Measurements from ENCODE around the gene SLC16A6. TPM values are rescaled to one million over a fixed set of nuclear protein-coding genes. Genes with fewer than 3 reads are reported as not detected.
"Not testable (repeated sequence)": the region's sequence is repeated elsewhere in the genome, so short reads cannot be mapped to it uniquely, and the experiment has no call there.

SLC16A6 gene
- total RNA-seq, 1 donor from 2014 or later, result 11.0 TPM

DNA sequence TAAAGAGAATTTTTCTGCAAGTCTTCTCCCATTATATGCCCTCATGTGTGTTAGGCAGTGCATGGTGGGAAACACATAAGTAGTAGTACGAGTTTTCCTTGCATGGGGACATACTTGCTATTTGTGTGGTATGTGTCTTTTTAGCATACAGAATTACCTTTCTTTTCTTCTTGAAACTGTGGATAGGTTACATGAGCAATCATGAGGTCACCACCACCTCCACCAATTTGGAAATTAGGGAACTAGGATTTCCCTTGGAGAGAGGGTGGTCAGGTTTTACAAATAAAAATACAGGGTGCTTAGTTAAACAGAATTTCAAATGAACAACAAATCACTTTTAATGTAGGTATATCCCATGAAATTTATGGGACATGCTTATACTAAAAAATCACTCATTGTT is 59.4 kb downstream of the SLC16A6 start:
- Mint-ChIP-seq H3K9me3 (no peaks in the 10 kb centered on the region), H3K27ac (no peak overlapping the region), H3K27me3 (no peaks in the 10 kb centered on the region), H3K4me3 (no peak overlapping the region), H3K4me1 (peaks cover 74% of the 10 kb centered on the region), H3K36me3 (ENCODE audit: low read depth) (peaks cover 24% of the 10 kb centered on the region)
- intact Hi-C loops (cut with micrococcal nuclease), result no loop called here
- ChIA-PET POLR2A (interaction anchor here (8.4 kb wide), 1 partner anchor 18 kb away, joined by 285 read pairs; the partner anchor contains the start of gene AMZ2), CTCF (no interaction called here)
- DNase-seq, result no peak
- ATAC-seq (ENCODE audit: low read depth), result no peak
- TF ChIP-seq, protein P1, sequence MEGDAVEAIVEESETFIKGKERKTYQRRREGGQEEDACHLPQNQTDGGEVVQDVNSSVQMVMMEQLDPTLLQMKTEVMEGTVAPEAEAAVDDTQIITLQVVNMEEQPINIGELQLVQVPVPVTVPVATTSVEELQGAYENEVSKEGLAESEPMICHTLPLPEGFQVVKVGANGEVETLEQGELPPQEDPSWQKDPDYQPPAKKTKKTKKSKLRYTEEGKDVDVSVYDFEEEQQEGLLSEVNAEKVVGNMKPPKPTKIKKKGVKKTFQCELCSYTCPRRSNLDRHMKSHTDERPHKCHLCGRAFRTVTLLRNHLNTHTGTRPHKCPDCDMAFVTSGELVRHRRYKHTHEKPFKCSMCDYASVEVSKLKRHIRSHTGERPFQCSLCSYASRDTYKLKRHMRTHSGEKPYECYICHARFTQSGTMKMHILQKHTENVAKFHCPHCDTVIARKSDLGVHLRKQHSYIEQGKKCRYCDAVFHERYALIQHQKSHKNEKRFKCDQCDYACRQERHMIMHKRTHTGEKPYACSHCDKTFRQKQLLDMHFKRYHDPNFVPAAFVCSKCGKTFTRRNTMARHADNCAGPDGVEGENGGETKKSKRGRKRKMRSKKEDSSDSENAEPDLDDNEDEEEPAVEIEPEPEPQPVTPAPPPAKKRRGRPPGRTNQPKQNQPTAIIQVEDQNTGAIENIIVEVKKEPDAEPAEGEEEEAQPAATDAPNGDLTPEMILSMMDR (IDR thresholded peaks at IDR 0.05), result no peak

- ATAC-seq (ENCODE audit: low read depth); intact Hi-C loops (cut with micrococcal nuclease); H3K4me3 Mint-ChIP-seq; DNase-seq; H3K27ac Mint-ChIP-seq; CTCF ChIA-PET; H3K9me3 Mint-ChIP-seq; H3K27me3 Mint-ChIP-seq; POLR2A ChIA-PET: not testable (repeated sequence)
- Mint-ChIP-seq H3K4me1 (peaks cover 79% of the 10 kb centered on the region), H3K36me3 (ENCODE audit: low read depth) (peaks cover 26% of the 10 kb centered on the region)
These were observed 59.8 kb downstream of the SLC16A6 start for GRCh38 chr17:68231131-68231530.

DNA sequence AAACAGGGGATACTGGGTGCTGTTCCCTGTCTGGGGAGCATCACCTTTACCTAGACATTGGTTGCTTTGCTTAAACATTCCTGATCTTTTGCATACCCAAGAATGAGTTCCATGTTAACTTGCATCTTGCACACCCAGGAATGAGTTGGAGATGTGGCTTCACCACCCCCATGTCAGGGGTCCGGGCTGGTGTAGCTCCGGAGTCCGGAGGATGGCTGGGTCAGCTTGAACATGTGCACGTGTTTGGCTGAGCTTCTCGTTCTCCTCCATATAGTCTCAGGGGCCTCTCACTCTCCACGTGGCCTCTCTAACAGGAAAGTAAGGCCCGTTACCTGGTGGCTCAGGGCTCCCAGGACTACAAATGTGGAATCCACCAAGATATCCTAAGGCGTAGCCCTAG is 61.3 kb downstream of the SLC16A6 start:
- ATAC-seq (ENCODE audit: low read depth) (no peak), DNase-seq (no peak)
- Mint-ChIP-seq H3K36me3 (ENCODE audit: low read depth) (peaks cover 30% of the 10 kb centered on the region), H3K27ac (peak overlapping the region; percentile 73), H3K4me3 (no peak overlapping the region), H3K4me1 (peaks cover 80% of the 10 kb centered on the region), H3K9me3 (no peaks in the 10 kb centered on the region), H3K27me3 (no peaks in the 10 kb centered on the region)
- TF ChIP-seq, protein P1 (IDR thresholded peaks at IDR 0.05), result no peak
- ChIA-PET CTCF (interaction anchor here (1.3 kb wide), 1 partner anchor 29 kb away, joined by 3 read pairs; no protein-coding TSS in a partner anchor), POLR2A (interaction anchor here (1.5 kb wide), 1 partner anchor 18 kb away, joined by 4 read pairs; no protein-coding TSS in a partner anchor)
- intact Hi-C loops (cut with micrococcal nuclease), result no loop called here

- Mint-ChIP-seq H3K27ac (peak overlapping the region; percentile 85), H3K36me3 (ENCODE audit: low read depth) (peaks cover 33% of the 10 kb centered on the region), H3K4me3 (no peak overlapping the region), H3K4me1 (peaks cover 80% of the 10 kb centered on the region), H3K9me3 (no peaks in the 10 kb centered on the region), H3K27me3 (no peaks in the 10 kb centered on the region)
- no peak for DNase-seq
- TF ChIP-seq, protein P1 (IDR thresholded peaks at IDR 0.05), result no peak
- CTCF ChIA-PET, result interaction anchor here (1.3 kb wide), 1 partner anchor 29 kb away, joined by 3 read pairs; no protein-coding TSS in a partner anchor
- POLR2A ChIA-PET, result interaction anchor here (1.5 to 1.9 kb wide), 3 partner anchors 8 to 18 kb away, joined by 4 to 6 read pairs (median 5); partner anchors contain the start of gene AMZ2
- intact Hi-C loops (cut with micrococcal nuclease), result no loop called here
- no peak for ATAC-seq (ENCODE audit: low read depth)
These were observed 61.9 kb downstream of the SLC16A6 start for GRCh38 chr17:68228817-68229570.

DNA sequence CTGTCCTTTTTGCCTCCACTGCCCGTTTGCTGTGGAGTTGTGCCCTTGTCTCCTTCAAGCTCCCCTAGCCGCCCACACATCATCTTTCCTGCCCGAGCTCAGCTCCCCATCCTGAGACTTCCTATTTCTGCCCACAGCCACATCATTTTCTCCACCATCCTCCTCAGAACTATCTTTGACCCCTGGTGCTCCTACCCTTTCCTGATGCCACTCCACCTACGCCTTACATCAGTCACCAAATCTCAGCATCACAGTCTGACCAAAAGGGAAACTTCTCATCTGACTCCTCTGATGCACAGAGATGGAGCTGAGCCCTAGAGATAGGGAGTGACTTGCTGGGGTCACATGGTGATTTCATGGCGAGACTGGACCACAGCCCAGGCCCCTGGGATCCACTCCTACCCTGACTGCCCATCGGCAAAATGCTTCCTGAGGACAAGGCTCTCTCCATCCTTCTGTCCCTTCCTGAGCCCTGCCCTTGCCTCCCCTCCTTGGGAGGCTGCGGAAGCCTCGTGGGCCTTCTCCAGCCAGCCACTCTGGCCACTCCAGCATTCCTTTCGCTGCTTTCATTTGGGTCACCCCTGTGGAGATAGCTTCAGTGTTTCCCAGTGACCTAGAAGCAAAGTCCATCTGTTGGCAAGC is 62.8 kb downstream of the SLC16A6 start:
- H3K9me3 Mint-ChIP-seq; ATAC-seq (ENCODE audit: low read depth); intact Hi-C loops (cut with micrococcal nuclease); H3K27me3 Mint-ChIP-seq; DNase-seq; H3K4me3 Mint-ChIP-seq: not testable (repeated sequence)
- POLR2A ChIA-PET, result interaction anchor here (1.5 to 1.9 kb wide), 2 partner anchors 9 to 19 kb away, joined by 5 to 6 read pairs; partner anchors contain the start of gene AMZ2
- Mint-ChIP-seq H3K36me3 (ENCODE audit: low read depth) (peaks cover 33% of the 10 kb centered on the region), H3K4me1 (peaks cover 78% of the 10 kb centered on the region), H3K27ac (peak overlapping the region; percentile 85)
- CTCF ChIA-PET, result interaction anchor here (1.3 kb wide), 1 partner anchor 28 kb away, joined by 3 read pairs; no protein-coding TSS in a partner anchor

- Mint-ChIP-seq H3K36me3 (ENCODE audit: low read depth) (peaks cover 45% of the 10 kb centered on the region), H3K4me3 (peak overlapping the region; percentile 71), H3K4me1 (peaks cover 91% of the 10 kb centered on the region), H3K27ac (peak overlapping the region; percentile 79)
- intact Hi-C loops (cut with micrococcal nuclease), result loop anchor here (1.0 kb wide), 3 partner anchors 12 to 22 kb away; no protein-coding TSS in a partner anchor
- ChIA-PET CTCF (interaction anchor here (0.6 to 1.4 kb wide), 5 partner anchors 9 to 232 kb away, joined by 3 to 4 read pairs (median 3); partner anchors contain the start of gene WIPI1), POLR2A (interaction anchor here (0.9 to 2.6 kb wide), 10 partner anchors 8 to 66 kb away, joined by 4 to 27 read pairs (median 9); partner anchors contain the start of genes AMZ2, ARSG and SLC16A6)
- ATAC-seq (ENCODE audit: low read depth), result peak; percentile 92
- not testable (repeated sequence) for DNase-seq, H3K27me3 Mint-ChIP-seq, H3K9me3 Mint-ChIP-seq
These were observed 65.9 kb downstream of the SLC16A6 start for GRCh38 chr17:68225055-68225454.
